GM19395 (cell line): ENCODE data around the gene ANKMY1.
A peak's percentile ranks its signal among the peaks of the same experiment; 100 is the strongest.
"Not testable (repeated sequence)": the region's sequence is repeated elsewhere in the genome, so short reads cannot be mapped to it uniquely, and the experiment has no call there.

Experiments used
- ATAC-seq: cut with Tn5 transposase; IDR thresholded peaks from one replicate; pipeline ENCODE4 v1.9.1; 2021; ENCODE audit warnings: mild to moderate bottlenecking, moderate library complexity; ENCODE audit not compliant: unreplicated experiment

The ANKMY1 gene

GRCh38 chr2:240569523-240569997 lies 11.8 kb upstream of the ANKMY1 start:
- no peak for ATAC-seq

GRCh38 chr2:240568678-240569522 lies 11.1 kb upstream of the ANKMY1 start:
- ATAC-seq = no peak

- ATAC-seq = no peak
Observed at GRCh38 chr2:240567872-240568677, 10.3 kb upstream of the ANKMY1 start, which contains the start of gene RNPEPL1. Gene RNPEPL1 (plus strand): TSS chr2:240568484. CDS start chr2:240568587, 103 bp downstream.

- no peak for ATAC-seq
Observed at GRCh38 chr2:240567137-240567871, 9.5 kb upstream of the ANKMY1 start.

- peak; percentile 46 for ATAC-seq
Observed at GRCh38 chr2:240566203-240567136, 8.7 kb upstream of the ANKMY1 start.

GRCh38 chr2:240565333-240566202 lies 7.8 kb upstream of the ANKMY1 start:
- ATAC-seq = peak; percentile 40

- ATAC-seq = no peak
Observed at GRCh38 chr2:240564561-240565332, 7.0 kb upstream of the ANKMY1 start.

GRCh38 chr2:240563951-240564560 lies 6.3 kb upstream of the ANKMY1 start:
- ATAC-seq = no peak

- ATAC-seq = not testable (repeated sequence)
Observed at GRCh38 chr2:240563231-240563630, 5.4 kb upstream of the ANKMY1 start.

GRCh38 chr2:240561325-240561971 lies 3.7 kb upstream of the ANKMY1 start:
- peak; percentile 19 for ATAC-seq

GRCh38 chr2:240560480-240561324 lies 2.9 kb upstream of the ANKMY1 start:
- peak; percentile 61 for ATAC-seq

- ATAC-seq = peak; percentile 50
Observed at GRCh38 chr2:240560084-240560479, 2.3 kb upstream of the ANKMY1 start, which contains the start of gene DUSP28. Gene DUSP28 (plus strand): TSS chr2:240560357. CDS start chr2:240560685, 328 bp downstream.

GRCh38 chr2:240559286-240559685 lies 1.5 kb upstream of the ANKMY1 start:
- ATAC-seq = no peak

GRCh38 chr2:240558236-240558761 lies 511 bp upstream of the ANKMY1 start:
- ATAC-seq = no peak

- ATAC-seq = no peak
Observed at GRCh38 chr2:240557101-240557751, 562 bp downstream of the ANKMY1 start.
